Type B pancreatic cell (in vitro differentiated cells): Measurements from ENCODE around the gene ADAP1. TPM values are rescaled to one million over a fixed set of nuclear protein-coding genes. Genes with fewer than 3 reads are reported as not detected.

Source experiments
- DNase-seq: peaks from one replicate; pipeline ENCODE4 v3.0.0; 2021; ENCODE audit warnings: mixed read lengths; ENCODE audit not compliant: unreplicated experiment; ENCODE audit errors: extremely low spot score
- H3K27ac Mint-ChIP-seq: 2 replicates; pipeline ENCODE4 v1.8.0; 2021; ENCODE audit warnings: mild to moderate bottlenecking, mixed read lengths
- H3K27me3 Mint-ChIP-seq: 2 replicates; pipeline ENCODE4 v1.8.0; 2021; ENCODE audit warnings: mixed read lengths
- H3K36me3 Mint-ChIP-seq: 2 replicates; pipeline ENCODE4 v1.8.0; 2021; ENCODE audit warnings: mixed read lengths
- H3K4me1 Mint-ChIP-seq: one replicate; pipeline ENCODE4 v1.8.0; 2021; ENCODE audit warnings: mixed read lengths; ENCODE audit not compliant: unreplicated experiment
- H3K4me3 Mint-ChIP-seq: 2 replicates; pipeline ENCODE4 v1.8.0; 2021; ENCODE audit warnings: mild to moderate bottlenecking, mixed read lengths
- H3K9me3 Mint-ChIP-seq: 2 replicates; pipeline ENCODE4 v1.8.0; 2021; ENCODE audit warnings: mixed read lengths
- total RNA-seq: library from RNA; stranded (reverse); gene quantifications from 2 replicates; pipeline ENCODE4 v1.2.1, GENCODE V29; 2021; ENCODE audit warnings: low replicate concordance
- TF ChIP-seq, protein P1 (sequence below): fragments of 200-600 bp; sonication (generic); conservative IDR thresholded peaks from 2 replicates; pipeline ENCODE4 v1.5.0; 2021; ENCODE audit warnings: antibody characterized with exemption, mild to moderate bottlenecking

Gene ADAP1
- total RNA-seq, 1 donor from 2014 or later, result 15.7 TPM

DNA sequence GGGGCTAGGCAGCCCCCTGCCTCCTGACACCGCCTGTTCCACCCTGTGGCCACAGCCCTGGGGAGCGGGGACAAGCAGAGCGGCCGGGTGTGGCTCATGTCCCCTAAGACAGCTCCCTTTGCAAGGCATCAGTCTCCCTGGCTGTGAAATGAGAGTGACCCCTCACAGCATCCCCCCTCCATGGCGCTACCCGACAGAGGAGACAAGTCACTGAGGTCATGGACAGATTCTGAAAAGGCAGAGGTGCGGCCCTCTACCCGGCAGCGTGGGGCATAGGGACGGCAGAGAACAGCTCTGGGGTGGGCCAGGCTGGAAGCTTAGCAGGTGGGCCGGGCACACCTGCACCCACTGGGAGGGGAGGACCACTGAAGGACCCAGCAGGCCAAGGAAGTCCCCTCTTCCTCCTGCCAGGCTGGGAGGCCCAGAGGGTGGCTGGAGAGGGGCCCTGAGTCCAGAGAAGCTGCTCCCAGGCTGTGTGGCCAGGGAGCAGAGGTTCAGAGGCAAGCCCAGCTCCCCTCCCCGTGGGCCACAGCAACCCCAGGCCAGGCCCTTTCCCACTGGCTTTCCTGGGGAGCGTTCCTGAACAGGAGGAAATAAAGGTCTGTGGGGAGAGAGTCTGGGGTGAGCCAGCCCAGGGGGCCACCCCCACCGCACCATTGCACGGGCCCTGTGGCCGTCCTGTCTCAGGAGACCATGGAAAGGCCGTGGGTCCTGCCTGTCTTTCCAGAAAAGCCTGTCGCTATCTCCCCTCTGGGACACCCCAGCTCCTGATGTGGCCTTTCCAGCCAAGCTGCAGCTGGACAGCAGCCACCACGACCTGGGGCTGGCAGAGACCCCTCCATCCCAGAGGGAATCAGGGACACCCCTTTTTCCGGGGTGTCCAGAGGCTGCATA is 1.7 kb downstream of the ADAP1 start:
- Mint-ChIP-seq H3K4me1 (no peaks in the 10 kb centered on the region), H3K27me3 (peaks cover 14% of the 10 kb centered on the region), H3K4me3 (peak overlapping the region; percentile 54), H3K9me3 (no peaks in the 10 kb centered on the region), H3K27ac (no peak overlapping the region), H3K36me3 (no peaks in the 10 kb centered on the region)
- no peak for DNase-seq
- TF ChIP-seq, protein P1, sequence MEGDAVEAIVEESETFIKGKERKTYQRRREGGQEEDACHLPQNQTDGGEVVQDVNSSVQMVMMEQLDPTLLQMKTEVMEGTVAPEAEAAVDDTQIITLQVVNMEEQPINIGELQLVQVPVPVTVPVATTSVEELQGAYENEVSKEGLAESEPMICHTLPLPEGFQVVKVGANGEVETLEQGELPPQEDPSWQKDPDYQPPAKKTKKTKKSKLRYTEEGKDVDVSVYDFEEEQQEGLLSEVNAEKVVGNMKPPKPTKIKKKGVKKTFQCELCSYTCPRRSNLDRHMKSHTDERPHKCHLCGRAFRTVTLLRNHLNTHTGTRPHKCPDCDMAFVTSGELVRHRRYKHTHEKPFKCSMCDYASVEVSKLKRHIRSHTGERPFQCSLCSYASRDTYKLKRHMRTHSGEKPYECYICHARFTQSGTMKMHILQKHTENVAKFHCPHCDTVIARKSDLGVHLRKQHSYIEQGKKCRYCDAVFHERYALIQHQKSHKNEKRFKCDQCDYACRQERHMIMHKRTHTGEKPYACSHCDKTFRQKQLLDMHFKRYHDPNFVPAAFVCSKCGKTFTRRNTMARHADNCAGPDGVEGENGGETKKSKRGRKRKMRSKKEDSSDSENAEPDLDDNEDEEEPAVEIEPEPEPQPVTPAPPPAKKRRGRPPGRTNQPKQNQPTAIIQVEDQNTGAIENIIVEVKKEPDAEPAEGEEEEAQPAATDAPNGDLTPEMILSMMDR, result no peak

DNA sequence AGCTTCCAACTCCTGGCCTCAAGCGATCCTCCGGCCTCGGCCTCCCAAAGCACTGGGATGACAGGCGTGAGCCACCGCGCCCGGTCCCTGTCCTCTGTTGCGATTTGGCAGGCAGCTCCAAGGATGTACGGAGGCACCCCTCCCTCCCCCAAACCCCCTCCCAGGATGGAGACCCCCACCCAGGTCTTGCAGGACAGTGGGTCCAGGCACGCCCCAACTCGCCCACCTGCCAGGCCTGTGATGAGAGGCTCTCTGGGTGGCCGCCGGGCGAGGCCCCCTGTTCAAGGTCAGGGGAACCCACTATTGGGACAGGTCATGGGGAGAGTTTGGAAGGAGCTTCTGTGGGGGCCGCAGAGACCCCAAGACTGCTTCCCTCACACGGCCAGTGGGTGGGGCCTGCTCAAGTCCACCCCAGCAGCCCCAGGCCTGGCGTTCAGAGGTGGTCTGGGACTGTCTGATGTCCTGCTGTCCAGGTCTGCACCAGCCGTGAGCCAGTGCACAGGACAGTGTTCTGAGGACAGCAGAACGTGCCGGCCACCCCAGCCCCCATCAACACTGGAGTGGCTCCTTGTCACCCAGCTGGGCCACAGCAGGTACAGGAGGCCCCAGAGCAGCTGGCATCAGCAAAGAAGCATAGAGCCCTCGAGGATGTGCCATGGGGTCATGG is 2.5 kb downstream of the ADAP1 start:
- H3K36me3 Mint-ChIP-seq, result no peaks in the 10 kb centered on the region

DNA sequence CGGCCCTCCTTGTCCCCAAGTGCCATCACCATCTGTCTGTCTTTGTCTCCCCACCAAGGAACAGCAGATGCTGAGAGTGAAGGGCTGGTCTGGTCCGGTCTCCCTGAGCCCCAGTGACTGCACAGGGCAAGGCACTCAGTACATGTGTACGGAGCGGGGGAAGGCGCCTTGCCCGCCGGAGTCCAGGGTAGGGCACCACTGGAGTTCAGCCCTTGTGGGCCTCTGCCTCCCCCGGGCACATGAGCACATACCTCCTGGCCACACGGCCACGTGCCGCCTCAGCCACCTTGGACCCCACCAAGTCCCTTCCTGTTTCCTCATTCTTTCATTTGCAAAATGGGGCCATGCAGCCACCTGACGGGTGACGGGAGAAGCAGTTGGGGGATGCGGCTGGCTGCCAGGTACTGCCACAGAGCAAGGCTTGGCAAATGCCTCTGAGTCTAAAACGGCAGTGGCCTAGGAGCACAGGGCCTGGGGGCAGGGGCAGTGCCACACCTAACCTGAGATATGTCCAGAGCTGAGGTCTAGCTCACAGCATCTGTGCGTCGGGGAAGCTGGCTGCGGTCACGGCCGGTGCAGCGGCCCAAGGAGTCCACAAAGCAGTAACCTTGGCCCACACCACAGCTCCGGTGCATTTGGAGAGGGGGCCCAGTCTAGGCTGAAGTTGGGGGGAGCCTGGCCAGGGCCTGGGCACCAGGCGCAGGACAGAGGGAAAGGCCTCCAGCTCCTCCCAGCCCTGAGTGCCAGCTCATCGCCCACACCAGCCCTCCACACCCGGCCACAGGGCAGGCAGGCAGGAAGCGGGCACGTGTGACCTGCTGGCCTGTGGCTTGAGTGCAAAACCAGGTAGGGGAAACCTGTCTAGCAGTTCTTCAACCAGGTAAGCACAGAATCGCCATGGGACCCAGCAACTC is 5.2 kb downstream of the ADAP1 start:
- Mint-ChIP-seq H3K27ac (no peak overlapping the region), H3K36me3 (no peaks in the 10 kb centered on the region), H3K4me1 (no peaks in the 10 kb centered on the region), H3K4me3 (no peak overlapping the region), H3K9me3 (no peaks in the 10 kb centered on the region), H3K27me3 (peaks cover 3% of the 10 kb centered on the region)
- no peak for DNase-seq
- TF ChIP-seq, protein P1, result no peak

More for the DNA sequence above, 2.5 kb downstream of the ADAP1 start:
- no peaks in the 10 kb centered on the region for H3K4me1 Mint-ChIP-seq
- peaks cover 14% of the 10 kb centered on the region for H3K27me3 Mint-ChIP-seq
- H3K9me3 Mint-ChIP-seq, result no peaks in the 10 kb centered on the region
- TF ChIP-seq, protein P1, result no peak
- H3K4me3 Mint-ChIP-seq, result no peak overlapping the region
- DNase-seq, result no peak
- H3K27ac Mint-ChIP-seq, result no peak overlapping the region

DNA sequence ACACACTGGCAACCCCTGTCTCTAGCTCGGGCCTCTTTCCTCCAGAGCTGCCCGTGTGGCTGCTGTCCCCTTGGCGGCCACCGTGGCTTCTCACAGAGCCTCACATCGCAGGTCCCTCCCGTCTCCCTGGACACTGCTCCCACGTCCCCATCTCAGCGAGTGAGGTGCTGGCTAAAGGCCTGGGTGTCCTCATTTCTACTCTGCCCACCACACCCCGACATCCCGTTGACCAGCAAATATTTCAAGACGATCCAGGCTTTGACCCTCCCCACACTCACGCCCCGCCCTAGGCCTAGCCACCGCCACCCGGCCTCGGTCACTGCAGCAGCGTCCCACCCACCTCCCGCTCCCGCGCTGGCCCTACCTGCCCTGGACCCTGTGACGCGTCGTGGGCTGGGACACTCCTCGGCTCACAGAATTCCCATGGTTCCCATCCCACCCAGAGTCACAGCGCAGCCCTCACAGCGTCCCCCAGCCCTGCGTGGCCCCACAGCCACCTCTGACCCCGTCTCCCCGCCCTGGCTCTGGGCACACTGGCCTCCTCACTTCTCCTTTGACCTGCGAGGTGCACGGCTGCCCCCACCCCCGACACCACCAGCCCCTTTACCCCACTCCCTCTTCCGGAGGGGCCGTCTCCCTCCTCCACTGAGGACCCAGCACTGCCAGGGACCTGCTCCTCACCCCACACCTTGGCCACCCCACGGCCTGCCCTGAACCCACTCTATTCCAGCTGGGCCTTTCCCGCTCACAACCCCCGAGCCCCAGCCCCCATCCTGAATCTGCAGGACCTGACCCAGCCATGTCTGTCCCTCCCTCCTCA is 6.9 kb downstream of the ADAP1 start:
- TF ChIP-seq, protein P1, result no peak
- H3K27ac Mint-ChIP-seq, result no peak overlapping the region
- no peaks in the 10 kb centered on the region for H3K36me3 Mint-ChIP-seq

More for the DNA sequence above, 6.9 kb downstream of the ADAP1 start:
- no peaks in the 10 kb centered on the region for H3K4me1 Mint-ChIP-seq
- H3K4me3 Mint-ChIP-seq, result no peak overlapping the region
- peaks cover 3% of the 10 kb centered on the region for H3K27me3 Mint-ChIP-seq
- no peaks in the 10 kb centered on the region for H3K9me3 Mint-ChIP-seq
- DNase-seq, result no peak
